H1 (cell line): Measurements from ENCODE around the gene SMYD3. TPM values are rescaled to one million over a fixed set of nuclear protein-coding genes. Genes with fewer than 3 reads are reported as not detected.

Experiments used
- BCL11A ChIP-seq, 2 experiments: IDR thresholded peaks; one replicate each; pipeline ENCODE4 v1.6.1; 2011; ENCODE audit warnings: low read depth in 2 of 2, low read length in 2 of 2, mild to moderate bottlenecking in 2 of 2
- CHD2 ChIP-seq: IDR thresholded peaks from 2 replicates; pipeline ENCODE4 v1.6.1; 2012; ENCODE audit warnings: low read length, improper control_type of control experiment
- CHD7 ChIP-seq: fragments of 300-600 bp; sonication (generic); IDR thresholded peaks from 2 replicates; pipeline ENCODE4 v1.7.1; 2012; ENCODE audit warnings: low read length, moderate library complexity, mild to moderate bottlenecking, inconsistent platforms; ENCODE audit not compliant: insufficient replicate concordance
- CREB1 ChIP-seq: IDR thresholded peaks from 2 replicates; pipeline ENCODE4 v1.6.1; 2012; ENCODE audit warnings: inconsistent platforms
- EGR1 ChIP-seq: IDR thresholded peaks from 2 replicates; pipeline ENCODE4 v1.6.1; 2011; ENCODE audit warnings: low read depth, low read length, borderline replicate concordance
- NRF1 ChIP-seq: IDR thresholded peaks from 2 replicates; pipeline ENCODE4 v1.6.1; 2011; ENCODE audit warnings: mild to moderate bottlenecking, low read depth, low read length, improper control_type of control experiment
- polyA plus RNA-seq, 7 experiments: library from polyadenylated mRNA; depleted of rRNA in 3 of 7; stranded (reverse) in 5 of 7; unstranded in 2 of 7; fragments of >200 nt in 5 of 7; fragments of 200-250 nt in 2 of 7; gene quantifications; 1 replicate in 5 of 7; 2 replicates in 1 of 7; 4 replicates in 1 of 7; pipeline versions ENCODE4 v1.2.1 to v1.2.3, GENCODE V29; 2011 to 2013; ENCODE audit warnings: missing spikeins in 2 of 7, mixed read lengths in 2 of 7
- total RNA-seq: library from RNA; stranded (reverse); fragmentation: NEBNext Ultra II Directional; extraction: Animal tissue kit (Norgen Biotek cat#: 25700); gene quantifications from 2 replicates; pipeline ENCODE4 v1.2.1, GENCODE V29; 2021

Gene SMYD3
- total and polyA plus RNA-seq, 2 of the 8 experiments (the other 6 are each of a cell fraction or from before 2014, with no cell fraction given), result 17.3 to 25.4 TPM

GRCh38 chr1:246320286-246320685 is 186.8 kb downstream of the SMYD3 start (continued):
- TF ChIP-seq CREB1 (no peak), CHD2 (no peak), EGR1 (no peak), NRF1 (no peak), CHD7 (no peak), BCL11A (IDR thresholded peaks at IDR 0.05; ENCODE audit: low read depth in 2 of 2, low read length in 2 of 2) (no peak)
